Nephron (organoid): ENCODE results near the gene ZNF697.
A peak's percentile ranks its signal among the peaks of the same experiment; 100 is the strongest.

Experiments used
- H3K27ac Mint-ChIP-seq, 3 experiments: 2 replicates each; pipeline ENCODE4 v1.8.0; 2020; ENCODE audit warnings: mixed read lengths in 3 of 3, mild to moderate bottlenecking in 2 of 3, moderate library complexity in 1 of 3
- H3K27me3 Mint-ChIP-seq: 2 replicates; pipeline ENCODE4 v1.8.0; 2021; ENCODE audit warnings: low read depth, mild to moderate bottlenecking, moderate library complexity, mixed read lengths
- H3K36me3 Mint-ChIP-seq: 2 replicates; pipeline ENCODE4 v1.8.0; 2020; ENCODE audit warnings: low read depth, mixed read lengths
- H3K4me1 Mint-ChIP-seq: 2 replicates; pipeline ENCODE4 v1.8.0; 2020; ENCODE audit warnings: mixed read lengths
- H3K4me3 Mint-ChIP-seq, 3 experiments: 2 replicates each; pipeline ENCODE4 v1.8.0; 2020; ENCODE audit warnings: mild to moderate bottlenecking in 3 of 3, mixed read lengths in 3 of 3, moderate library complexity in 2 of 3
- H3K9me3 Mint-ChIP-seq: 2 replicates; pipeline ENCODE4 v1.8.0; 2020; ENCODE audit warnings: mixed read lengths
- TF ChIP-seq, protein P1 (sequence below), 3 experiments: fragments of 200-600 bp; sonication (generic); IDR thresholded peaks; one replicate each; pipeline ENCODE4 v1.5.0; 2021; ENCODE audit warnings: antibody characterized with exemption in 3 of 3; ENCODE audit not compliant: unreplicated experiment in 3 of 3

The ZNF697 gene

GRCh38 chr1:119660253-119661083 is 12.4 kb upstream of the ZNF697 start:
- Mint-ChIP-seq H3K4me1 (peaks cover 38% of the 10 kb centered on the region), H3K27me3 (no peaks in the 10 kb centered on the region), H3K27ac (peak overlapping the region; percentile 80 to 88 (median 88)), H3K9me3 (no peaks in the 10 kb centered on the region), H3K4me3 (no peak overlapping the region), H3K36me3 (no peaks in the 10 kb centered on the region)
- TF ChIP-seq, protein P1, sequence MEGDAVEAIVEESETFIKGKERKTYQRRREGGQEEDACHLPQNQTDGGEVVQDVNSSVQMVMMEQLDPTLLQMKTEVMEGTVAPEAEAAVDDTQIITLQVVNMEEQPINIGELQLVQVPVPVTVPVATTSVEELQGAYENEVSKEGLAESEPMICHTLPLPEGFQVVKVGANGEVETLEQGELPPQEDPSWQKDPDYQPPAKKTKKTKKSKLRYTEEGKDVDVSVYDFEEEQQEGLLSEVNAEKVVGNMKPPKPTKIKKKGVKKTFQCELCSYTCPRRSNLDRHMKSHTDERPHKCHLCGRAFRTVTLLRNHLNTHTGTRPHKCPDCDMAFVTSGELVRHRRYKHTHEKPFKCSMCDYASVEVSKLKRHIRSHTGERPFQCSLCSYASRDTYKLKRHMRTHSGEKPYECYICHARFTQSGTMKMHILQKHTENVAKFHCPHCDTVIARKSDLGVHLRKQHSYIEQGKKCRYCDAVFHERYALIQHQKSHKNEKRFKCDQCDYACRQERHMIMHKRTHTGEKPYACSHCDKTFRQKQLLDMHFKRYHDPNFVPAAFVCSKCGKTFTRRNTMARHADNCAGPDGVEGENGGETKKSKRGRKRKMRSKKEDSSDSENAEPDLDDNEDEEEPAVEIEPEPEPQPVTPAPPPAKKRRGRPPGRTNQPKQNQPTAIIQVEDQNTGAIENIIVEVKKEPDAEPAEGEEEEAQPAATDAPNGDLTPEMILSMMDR (IDR thresholded peaks at IDR 0.05; ENCODE audit: unreplicated experiment in 3 of 3), result no peak

DNA sequence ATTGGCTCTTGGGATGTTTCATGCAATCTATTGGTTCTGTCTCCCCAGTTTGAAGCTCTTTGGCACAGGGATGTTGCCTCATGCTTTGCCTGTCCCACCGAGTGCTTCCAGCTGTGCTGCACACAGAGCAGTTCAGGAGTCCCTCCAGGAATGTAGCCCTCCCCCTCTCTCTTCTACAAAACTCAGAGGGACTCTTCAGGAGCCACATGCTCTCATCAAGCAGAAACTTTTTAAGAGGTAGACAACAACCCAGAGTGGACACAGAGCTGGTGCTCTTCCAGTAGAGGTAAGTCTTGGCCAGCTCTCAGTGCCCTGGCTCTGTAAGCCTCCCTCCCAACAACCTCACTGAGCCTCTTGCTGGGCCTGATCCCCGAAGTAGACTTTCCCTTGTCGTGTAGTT is 11.6 kb upstream of the ZNF697 start:
- no peaks in the 10 kb centered on the region for H3K27me3 Mint-ChIP-seq
- H3K4me3 Mint-ChIP-seq, result peak overlapping the region in 1 of 3 experiments; percentile 13
- peak overlapping the region; percentile 80 to 88 (median 88) for H3K27ac Mint-ChIP-seq
- no peaks in the 10 kb centered on the region for H3K36me3 Mint-ChIP-seq
- TF ChIP-seq, protein P1 (IDR thresholded peaks at IDR 0.05; ENCODE audit: unreplicated experiment in 3 of 3), result no peak
- H3K4me1 Mint-ChIP-seq, result peaks cover 46% of the 10 kb centered on the region
- H3K9me3 Mint-ChIP-seq, result no peaks in the 10 kb centered on the region

- no peaks in the 10 kb centered on the region for H3K27me3 Mint-ChIP-seq
- H3K4me1 Mint-ChIP-seq, result peaks cover 44% of the 10 kb centered on the region
- H3K9me3 Mint-ChIP-seq, result no peaks in the 10 kb centered on the region
- H3K27ac Mint-ChIP-seq, result peak overlapping the region in 1 of 3 experiments; percentile 90
- TF ChIP-seq, protein P1 (IDR thresholded peaks at IDR 0.05; ENCODE audit: unreplicated experiment in 3 of 3), result no peak
- H3K36me3 Mint-ChIP-seq, result no peaks in the 10 kb centered on the region
- H3K4me3 Mint-ChIP-seq, result no peak overlapping the region
These were observed 8.4 kb upstream of the ZNF697 start for GRCh38 chr1:119656410-119656955.

DNA sequence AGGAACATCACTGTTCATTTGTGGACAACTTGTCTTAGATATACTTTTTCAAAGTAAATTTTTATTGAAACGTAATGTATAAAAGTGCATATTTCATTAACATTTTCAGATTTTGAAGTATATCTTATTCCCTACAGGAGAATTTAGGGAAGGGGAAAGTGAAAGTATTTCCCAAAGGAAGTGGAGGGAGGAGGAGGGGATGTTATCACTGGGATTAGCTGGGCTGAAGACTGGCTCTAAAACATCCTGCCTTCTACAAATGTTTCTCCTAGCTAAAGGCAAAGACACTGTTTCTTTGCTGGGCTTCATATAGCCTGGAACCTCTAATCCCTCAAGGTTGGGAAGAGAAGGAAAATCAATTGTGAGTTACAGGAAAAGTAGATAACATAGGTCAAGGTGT is 7.1 kb upstream of the ZNF697 start:
- H3K27ac Mint-ChIP-seq, result peak overlapping the region; percentile 36 to 90 (median 66)
- no peaks in the 10 kb centered on the region for H3K9me3 Mint-ChIP-seq
- TF ChIP-seq, protein P1 (IDR thresholded peaks at IDR 0.05; ENCODE audit: unreplicated experiment in 3 of 3), result no peak
- no peaks in the 10 kb centered on the region for H3K27me3 Mint-ChIP-seq
- no peaks in the 10 kb centered on the region for H3K36me3 Mint-ChIP-seq
- peaks cover 31% of the 10 kb centered on the region for H3K4me1 Mint-ChIP-seq
- H3K4me3 Mint-ChIP-seq, result no peak overlapping the region

DNA sequence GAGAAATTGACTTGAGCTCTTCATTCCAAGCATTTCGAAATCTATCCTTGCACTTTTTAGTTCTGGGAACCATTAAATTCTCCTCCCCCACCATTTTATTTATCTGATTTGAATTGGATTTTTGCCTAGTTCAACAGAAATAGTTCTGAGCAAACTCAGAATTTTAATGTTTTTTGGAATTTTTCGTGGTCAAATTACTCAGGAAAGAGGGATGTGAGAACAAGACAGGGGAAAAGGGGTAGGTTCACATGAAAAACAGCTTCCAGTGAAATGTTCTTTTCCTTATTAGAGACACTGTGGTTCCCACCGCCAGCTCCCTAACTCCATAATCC is 5.7 kb upstream of the ZNF697 start:
- H3K4me1 Mint-ChIP-seq, result peaks cover 20% of the 10 kb centered on the region
- H3K9me3 Mint-ChIP-seq, result no peaks in the 10 kb centered on the region

More for the DNA sequence above, 5.7 kb upstream of the ZNF697 start:
- Mint-ChIP-seq H3K27ac (peak overlapping the region in 2 of 3 experiments; percentile 73 to 90), H3K4me3 (peak overlapping the region in 1 of 3 experiments; percentile 9), H3K36me3 (no peaks in the 10 kb centered on the region), H3K27me3 (no peaks in the 10 kb centered on the region)
- TF ChIP-seq, protein P1 (IDR thresholded peaks at IDR 0.05; ENCODE audit: unreplicated experiment in 3 of 3), result no peak
